ENCODE results near the gene P2RY8.
"Not testable (repeated sequence)": the region's sequence is repeated elsewhere in the genome, so short reads cannot be mapped to it uniquely, and the experiment has no call there.

The P2RY8 gene

GRCh38 chrX:1542994-1543725 is 6.2 kb upstream of the P2RY8 start:
- DNase-seq: no peak

DNA sequence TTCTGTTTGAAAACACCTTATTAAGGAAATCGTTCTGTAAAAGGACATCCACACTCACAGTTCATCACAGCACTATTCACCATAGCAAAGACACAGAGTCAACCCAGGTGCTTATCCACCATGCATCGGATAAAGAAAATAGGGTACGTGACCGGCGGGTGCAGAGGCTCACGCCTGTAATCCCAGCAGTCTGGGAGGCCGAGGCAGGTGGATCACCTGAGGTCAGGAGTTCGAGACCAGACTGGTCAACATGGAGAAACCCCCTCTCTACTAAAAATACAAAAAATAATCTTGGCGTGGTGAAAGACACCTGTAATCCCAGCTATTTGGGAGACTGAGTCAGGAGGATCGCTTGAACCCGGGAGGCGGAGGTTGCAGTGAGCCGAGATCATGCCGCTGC is 2.2 kb upstream of the P2RY8 start:
- DNase-seq: not testable (repeated sequence)

DNA sequence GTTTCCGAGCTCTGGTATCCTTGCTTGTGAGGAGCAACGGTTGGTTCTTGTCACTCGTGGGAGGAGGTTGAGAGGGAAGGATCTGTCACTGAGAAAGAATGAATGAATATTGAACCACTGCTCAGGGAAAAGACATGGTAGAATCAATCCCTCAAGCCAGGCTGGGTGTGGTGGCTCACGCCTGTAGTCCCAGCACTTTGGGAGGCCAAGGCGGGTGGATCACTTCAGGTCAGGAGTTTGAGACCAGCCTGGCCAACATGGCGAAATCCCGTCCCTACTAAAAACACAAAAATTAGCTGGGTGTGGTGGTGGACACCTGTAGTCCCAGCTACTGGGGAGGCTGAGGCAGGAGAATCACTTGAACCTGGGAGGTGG is 718 bp upstream of the P2RY8 start:
- DNase-seq: not testable (repeated sequence)

DNA sequence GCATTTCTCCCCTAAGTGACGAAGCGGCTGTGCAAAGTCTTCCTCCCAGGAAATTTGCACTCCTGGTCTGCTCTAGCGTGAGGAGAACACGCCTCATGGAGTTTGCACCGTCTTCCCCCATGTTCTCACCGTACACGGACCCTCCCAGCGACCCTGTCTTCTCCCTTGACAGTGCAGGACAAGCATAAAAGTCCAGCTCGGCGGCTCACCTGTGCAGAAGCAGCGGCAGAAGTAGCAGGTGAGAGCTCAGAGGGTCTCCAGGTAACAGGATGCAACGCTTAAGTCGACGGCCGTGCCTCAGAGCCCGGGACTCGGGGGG is 314 bp downstream of the P2RY8 start:
- DNase-seq: no peak

DNA sequence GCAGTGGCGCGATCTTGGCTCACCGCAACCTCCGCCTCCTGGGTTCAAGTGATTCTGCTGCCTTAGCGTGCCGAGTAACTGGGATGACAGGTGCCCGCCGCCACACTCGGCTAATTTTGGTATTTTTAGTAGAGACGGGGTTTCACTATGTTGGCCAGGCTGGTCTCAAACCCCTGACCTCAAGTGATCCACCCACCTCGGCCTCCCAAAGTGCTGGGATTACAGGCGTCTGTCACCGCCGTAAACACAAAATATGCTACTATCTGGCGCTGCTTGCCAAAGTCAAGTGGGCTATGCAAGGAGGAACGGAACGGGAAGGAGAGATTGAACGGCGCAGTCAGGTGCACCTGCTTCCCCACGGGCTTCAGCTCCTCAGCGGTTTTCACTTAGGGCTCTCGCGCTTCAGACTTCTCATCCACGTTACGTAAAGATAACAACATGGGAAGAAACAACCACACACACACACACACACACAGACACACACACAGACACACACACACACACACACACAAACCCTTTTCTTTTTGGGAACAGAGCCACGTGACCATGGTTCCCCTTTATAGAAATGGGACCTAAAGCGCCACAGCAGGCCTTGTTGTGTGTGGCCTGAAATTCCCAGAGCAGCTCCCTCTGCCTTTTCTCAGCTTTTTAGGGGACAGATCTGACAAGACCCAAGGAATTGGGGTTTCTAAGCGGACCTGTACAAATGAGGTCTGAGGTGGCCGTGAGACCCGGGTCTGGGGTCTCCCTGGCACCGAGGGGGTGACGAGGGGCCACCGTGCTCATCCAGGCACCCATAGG is 1.5 kb downstream of the P2RY8 start:
- no peak for DNase-seq

DNA sequence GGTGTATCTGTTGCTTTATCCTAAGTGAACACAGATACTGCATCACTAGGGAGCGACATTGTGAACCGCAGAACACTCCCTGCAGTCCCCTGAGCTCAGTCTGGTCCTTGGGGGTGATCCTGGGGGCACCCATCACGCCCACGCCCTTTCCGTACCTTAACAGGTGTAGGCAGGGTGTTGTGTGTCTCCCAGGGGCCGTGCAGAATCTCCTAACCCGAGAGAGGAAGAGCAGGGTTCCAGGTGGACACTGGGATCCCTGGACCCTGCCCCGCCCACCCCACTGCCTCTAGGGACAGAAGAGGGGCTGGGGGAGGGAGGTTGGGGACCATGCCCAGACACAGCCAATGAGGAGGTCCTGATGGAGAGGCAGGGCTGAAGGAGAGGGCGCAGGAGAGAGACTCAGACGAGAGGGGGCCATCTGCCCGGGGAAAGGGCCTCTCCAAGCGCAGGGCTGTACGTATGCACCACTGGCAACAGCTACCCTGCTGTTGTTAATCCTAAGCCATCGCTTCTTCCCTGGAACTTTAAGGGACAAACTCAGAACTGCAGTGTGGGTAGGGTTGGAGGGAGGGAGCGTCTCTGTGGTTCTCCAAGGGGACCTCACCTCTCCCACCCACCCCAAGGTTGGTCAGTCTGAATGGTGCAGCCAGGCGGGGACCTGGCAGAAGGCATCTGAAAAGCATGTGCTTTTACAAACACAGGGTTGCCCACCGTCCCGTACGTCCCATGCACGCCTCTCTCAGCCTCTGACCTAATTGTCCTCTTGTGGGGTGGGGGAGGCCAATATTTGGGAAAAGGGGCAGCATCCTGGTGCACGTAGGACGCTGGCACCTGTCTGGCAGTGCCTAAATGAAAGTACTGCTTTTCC is 2.5 kb downstream of the P2RY8 start:
- no peak for DNase-seq

GRCh38 chrX:1533058-1533457 is 3.9 kb downstream of the P2RY8 start:
- no peak for DNase-seq

GRCh38 chrX:1531096-1531890 is 5.7 kb downstream of the P2RY8 start:
- DNase-seq: no peak

- DNase-seq: no peak
These were observed 7.2 kb downstream of the P2RY8 start for GRCh38 chrX:1529756-1530155.

DNA sequence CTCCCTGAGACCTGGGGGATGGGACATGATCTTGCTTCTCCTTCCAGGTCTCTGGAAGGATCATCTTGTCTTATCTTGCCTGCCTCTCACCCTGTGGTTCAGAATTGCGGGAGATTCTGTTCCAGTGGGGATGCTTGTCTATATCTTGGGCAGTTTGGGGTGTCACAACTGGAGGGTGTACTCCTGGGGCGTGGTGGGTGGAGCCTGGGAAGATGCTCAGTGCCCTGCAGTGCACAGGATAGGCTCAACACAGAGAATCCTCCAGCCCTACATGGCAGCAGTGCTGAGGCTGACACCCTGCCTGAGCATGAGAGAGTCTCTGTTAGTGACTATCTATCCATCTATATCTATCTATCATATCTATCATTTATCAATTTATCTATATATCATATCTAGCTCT is 7.7 kb downstream of the P2RY8 start:
- no peak for DNase-seq

DNA sequence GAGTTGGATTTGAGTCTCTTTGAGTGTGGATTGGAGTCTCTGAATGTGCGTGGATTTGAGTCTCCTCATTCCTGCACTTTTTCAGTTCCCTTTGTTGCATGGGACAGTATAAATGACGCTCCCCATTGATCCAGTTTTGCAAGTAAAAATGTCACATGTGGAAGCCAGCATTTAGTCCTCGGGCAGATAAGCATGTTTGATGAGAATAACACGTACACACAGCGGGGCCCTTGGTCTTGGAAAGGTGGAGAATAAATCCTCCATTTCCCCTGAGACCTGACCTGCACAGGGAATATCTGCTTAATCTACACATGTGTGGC is 8.1 kb downstream of the P2RY8 start:
- no peak for DNase-seq

GRCh38 chrX:1528186-1528883 is 8.7 kb downstream of the P2RY8 start:
- no peak for DNase-seq

- no peak for DNase-seq
These were observed 9.5 kb downstream of the P2RY8 start for GRCh38 chrX:1527457-1527856.

DNA sequence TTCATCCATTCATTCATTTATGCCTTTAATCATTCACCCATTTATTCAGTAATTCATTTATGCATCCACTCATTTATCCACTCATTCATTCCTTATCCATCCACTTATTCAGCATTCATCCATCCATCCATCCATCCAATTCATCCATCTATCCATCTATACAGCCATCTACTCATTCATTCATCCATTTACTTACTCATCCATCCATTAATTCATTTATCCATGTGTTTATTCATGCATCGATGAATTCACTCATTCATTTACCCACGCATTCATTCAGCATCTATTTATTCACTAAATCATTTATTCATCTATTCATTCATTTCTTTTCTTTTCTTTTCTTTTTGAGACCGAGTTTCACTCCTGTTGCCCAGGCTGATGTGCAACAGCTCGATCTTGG is 10.4 kb downstream of the P2RY8 start:
- no peak for DNase-seq

- no peak for DNase-seq
These were observed 11.2 kb downstream of the P2RY8 start for GRCh38 chrX:1525583-1526355.

- no peak for DNase-seq
These were observed 12.0 kb downstream of the P2RY8 start for GRCh38 chrX:1524874-1525582.

DNA sequence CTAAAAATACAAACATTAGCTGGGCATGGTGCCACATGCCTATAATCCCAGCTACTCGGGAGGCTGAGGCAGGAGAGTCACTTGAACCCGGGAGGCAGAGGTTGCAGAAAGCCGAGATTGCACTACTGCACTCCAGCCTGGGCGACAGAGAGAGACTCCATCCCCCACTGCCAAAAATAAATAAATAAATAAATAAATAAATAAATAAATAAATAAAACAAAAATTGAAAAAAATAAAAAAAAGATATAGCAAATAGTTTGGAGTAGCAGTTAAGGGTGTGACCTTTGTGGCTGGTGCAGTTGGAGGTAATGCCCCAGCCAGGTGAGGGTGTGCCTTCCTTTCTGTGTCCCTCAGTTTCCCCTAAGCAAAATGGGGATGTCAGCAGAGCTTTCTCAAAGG is 14.1 kb downstream of the P2RY8 start:
- DNase-seq: not testable (repeated sequence)

- DNase-seq: no peak
These were observed 15.5 kb downstream of the P2RY8 start for GRCh38 chrX:1521459-1521956.

DNA sequence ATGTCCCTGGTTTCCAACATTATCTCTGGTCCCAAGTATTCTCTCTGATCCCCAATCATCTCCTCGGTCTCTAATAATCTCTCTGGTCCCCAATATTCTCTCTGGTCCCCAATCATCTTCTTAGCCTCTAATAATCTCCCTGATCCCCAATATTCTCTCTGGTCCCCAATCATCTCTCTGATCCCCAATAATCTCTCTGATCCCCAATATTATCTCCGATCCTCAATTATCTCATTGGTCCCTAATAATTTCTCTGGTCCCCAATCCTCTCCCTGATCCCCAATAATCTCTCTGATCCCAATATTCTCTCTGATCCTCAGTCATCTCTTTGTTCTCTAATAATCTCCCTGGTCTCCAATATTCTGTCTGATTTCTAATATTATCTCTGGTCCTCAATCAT is 16.6 kb downstream of the P2RY8 start:
- no peak for DNase-seq

DNA sequence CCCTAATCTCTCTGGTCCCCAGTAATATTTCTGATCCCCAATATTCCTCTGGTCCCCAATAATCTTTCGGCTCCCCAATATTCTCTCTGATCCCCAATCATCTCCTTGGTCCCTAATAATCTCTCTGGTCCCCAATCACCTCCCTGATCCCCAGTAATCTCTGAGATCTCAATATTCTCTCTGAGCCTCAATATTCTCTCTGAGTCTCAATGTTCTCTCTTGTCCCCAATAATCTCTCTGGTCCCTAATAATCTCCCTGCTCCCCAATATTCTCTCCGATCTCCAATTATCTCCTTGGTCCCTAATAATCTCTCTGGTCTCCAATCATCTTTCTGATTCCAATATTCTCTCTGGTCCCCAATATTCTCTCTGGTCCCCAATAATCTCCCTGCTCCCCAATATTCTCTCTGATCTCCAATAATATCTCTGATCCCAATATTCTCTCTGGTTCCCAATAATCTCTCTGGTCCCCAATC is 17.9 kb downstream of the P2RY8 start:
- no peak for DNase-seq

DNA sequence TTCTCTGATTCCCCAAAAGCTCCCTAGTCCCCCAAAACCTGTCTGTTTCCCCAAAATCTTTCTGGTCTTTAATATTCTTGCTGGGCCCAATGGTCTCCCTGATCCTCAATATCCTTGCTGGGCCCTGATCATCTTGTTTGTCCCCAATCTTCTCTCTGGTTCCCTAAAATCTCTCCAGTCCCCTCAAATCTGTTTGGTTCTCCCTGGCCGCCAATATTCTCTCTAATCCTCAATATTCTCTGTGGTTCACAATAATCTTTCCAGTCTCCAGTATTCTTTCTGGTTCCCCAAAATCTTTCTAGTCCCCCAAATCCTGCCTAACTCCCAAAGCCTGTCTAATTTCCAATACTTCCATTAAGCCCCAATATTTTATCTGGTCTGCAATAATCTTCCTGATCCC is 18.5 kb downstream of the P2RY8 start:
- no peak for DNase-seq
